Common myeloid progenitor, CD34-positive (primary cell): Measurements from ENCODE around the gene SNRPD3.

Experiments used
- CTCF ChIA-PET: fragments of 350-600 bp; sonication (Branson Sonifier 250); formaldehyde crosslinking; loops from one replicate; lab custom pipeline; 2021; ENCODE audit warnings: antibody characterized with exemption; lab: Charles Lee
- POLR2A ChIA-PET: fragments of 350-600 bp; sonication (Branson Sonifier 250); formaldehyde crosslinking; loops from one replicate; lab custom pipeline; 2021; ENCODE audit warnings: antibody characterized with exemption; lab: Charles Lee
- DNase-seq, 3 donors: peaks; one replicate each; pipeline versions ENCODE4 v3.0.0 to v3.0.0-alpha.2; 2013
- H3K27ac ChIP-seq, 2 experiments: 1 replicate in 1 of 2; 2 replicates in 1 of 2; pipeline ENCODE4 v1.7.0; 2013; ENCODE audit warnings: inconsistent platforms in 2 of 2, low read length in 2 of 2, mild to moderate bottlenecking in 2 of 2, low read depth in 1 of 2, moderate library complexity in 1 of 2; ENCODE audit not compliant: severe bottlenecking in 2 of 2, insufficient read depth in 1 of 2, poor library complexity in 1 of 2
- H3K27me3 ChIP-seq, 5 experiments: replicated peaks in 2 of 5; 1 replicate in 3 of 5; 2 replicates in 2 of 5; pipeline versions ENCODE4 v1.6.1 to v1.7.0; 2013; ENCODE audit warnings: low read length in 4 of 5, mild to moderate bottlenecking in 2 of 5, moderate library complexity in 2 of 5, inconsistent platforms in 1 of 5; ENCODE audit not compliant: insufficient read depth in 5 of 5, control insufficient read depth in 4 of 5
- H3K36me3 ChIP-seq, 4 experiments: 1 replicate in 2 of 4; 2 replicates in 2 of 4; pipeline versions ENCODE4 v1.6.1 to v1.7.0; 2013; ENCODE audit warnings: low read length in 3 of 4, control low read depth in 1 of 4, mild to moderate bottlenecking in 1 of 4; ENCODE audit not compliant: control insufficient read depth in 4 of 4, insufficient read depth in 4 of 4
- H3K4me1 ChIP-seq, 4 experiments: 1 replicate in 3 of 4; 2 replicates in 1 of 4; pipeline versions ENCODE4 v1.6.1 to v1.7.1; 2013; ENCODE audit warnings: low read length in 3 of 4, mild to moderate bottlenecking in 3 of 4, control low read depth in 1 of 4, inconsistent platforms in 1 of 4, moderate library complexity in 1 of 4; ENCODE audit not compliant: control insufficient read depth in 4 of 4, insufficient read depth in 4 of 4; ENCODE audit errors: control extremely low read depth in 1 of 4
- H3K4me3 ChIP-seq, 7 experiments: 1 replicate in 4 of 7; 2 replicates in 3 of 7; pipeline versions ENCODE4 v1.5.1 to v1.7.0; 2013; ENCODE audit warnings: mild to moderate bottlenecking in 7 of 7, low read length in 6 of 7, moderate library complexity in 6 of 7, inconsistent platforms in 2 of 7, low read depth in 2 of 7, control low read depth in 1 of 7; ENCODE audit not compliant: insufficient read depth in 4 of 7, control insufficient read depth in 1 of 7; ENCODE audit errors: extremely low read depth in 1 of 7
- H3K9me3 ChIP-seq, 5 experiments: 1 replicate in 4 of 5; 2 replicates in 1 of 5; pipeline versions ENCODE4 v1.6.1 to v1.7.1; 2013; ENCODE audit warnings: low read length in 4 of 5, mild to moderate bottlenecking in 2 of 5, inconsistent platforms in 1 of 5, low read depth in 1 of 5, moderate library complexity in 1 of 5; ENCODE audit not compliant: control insufficient read depth in 4 of 5, insufficient read depth in 2 of 5; ENCODE audit errors: control extremely low read depth in 1 of 5
- WGBS: methylation state at CpG from one replicate; pipeline ENCODE4 v1.1.5; 2013; ENCODE audit not compliant: insufficient coverage; 5-methylcytosine and 5-hydroxymethylcytosine counted together

Gene SNRPD3

DNA sequence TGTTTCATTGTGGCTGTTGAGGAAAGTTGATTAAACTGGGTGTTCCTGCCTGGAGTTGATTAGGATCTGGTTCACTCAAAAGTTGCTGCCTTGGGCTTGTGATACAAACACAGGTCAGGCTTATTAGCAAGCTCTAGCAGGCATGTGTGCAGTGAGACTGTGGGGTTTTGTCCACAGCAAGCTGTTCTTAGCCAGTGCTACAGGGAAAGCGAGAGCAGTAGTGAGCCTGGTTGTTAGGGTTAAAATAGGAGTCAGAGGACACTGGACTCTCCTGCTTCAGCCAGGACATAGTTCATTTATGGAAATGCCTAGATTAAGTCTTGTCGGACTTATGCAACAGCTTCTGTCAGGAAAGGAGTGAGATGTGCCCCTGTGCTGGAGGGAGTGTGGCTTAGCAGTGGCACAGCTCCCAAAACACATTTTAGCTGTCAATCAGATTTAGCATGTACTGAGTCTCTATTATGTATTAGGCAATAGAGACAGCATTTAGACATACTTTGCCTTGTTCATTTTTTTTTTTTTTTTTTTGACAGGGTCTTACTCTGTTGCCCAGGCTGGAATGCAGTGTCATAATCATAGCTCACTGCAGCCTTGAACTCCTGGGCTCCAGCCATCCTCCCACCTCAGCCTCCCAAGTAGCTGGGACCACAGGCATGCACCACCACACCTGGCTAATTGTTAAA lies 8.7 kb downstream of the SNRPD3 start:
- H3K4me1 ChIP-seq = peaks cover 0 to 2% (median under 1%) of the 10 kb centered on the region in 4 experiments
- H3K27me3 ChIP-seq = no peaks in the 10 kb centered on the region
- no peak overlapping the region for H3K4me3 ChIP-seq
- H3K9me3 ChIP-seq = no peaks in the 10 kb centered on the region
- peak overlapping the region in 1 of 2 experiments; percentile 52 for H3K27ac ChIP-seq
- ChIA-PET CTCF (interaction anchor here (1.2 to 1.9 kb wide), 3 partner anchors 9 to 20 kb away, joined by 3 to 9 read pairs (median 4); no protein-coding TSS in a partner anchor), POLR2A (interaction anchor here (0.8 kb wide), 1 partner anchor 11 kb away, joined by 3 read pairs; no protein-coding TSS in a partner anchor)
- WGBS = 94% methylated on average over 2 of the region's 2 CpGs
- DNase-seq = no peak
- H3K36me3 ChIP-seq = peaks cover 24 to 69% (median 47%) of the 10 kb centered on the region in 4 experiments

DNA sequence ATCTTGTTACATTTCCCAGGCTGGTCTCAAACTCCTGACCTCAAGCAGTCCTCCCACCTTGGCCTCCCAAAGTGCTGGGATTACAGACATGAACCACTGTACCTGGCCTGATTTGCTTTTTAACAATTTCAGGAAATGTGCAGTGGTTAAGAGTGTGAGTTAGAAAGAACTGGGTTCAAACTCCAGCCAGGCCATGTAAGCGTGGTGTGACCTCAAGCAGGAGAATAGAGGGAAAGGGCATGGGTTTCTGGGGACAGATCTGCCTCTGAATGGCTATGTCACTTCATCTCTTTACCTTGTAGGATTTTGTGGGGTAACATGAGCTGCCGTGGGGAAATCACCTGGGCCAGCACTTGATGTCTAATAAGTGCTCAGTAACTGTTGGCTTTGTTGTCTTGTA lies 9.3 kb downstream of the SNRPD3 start:
- Histone ChIP-seq H3K36me3 (peaks cover 25 to 72% (median 48%) of the 10 kb centered on the region in 4 experiments), H3K4me3 (no peak overlapping the region), H3K9me3 (no peaks in the 10 kb centered on the region), H3K4me1 (peaks cover 0 to 2% (median 0%) of the 10 kb centered on the region in 4 experiments), H3K27me3 (no peaks in the 10 kb centered on the region), H3K27ac (peak overlapping the region in 1 of 2 experiments; percentile 19)
- POLR2A ChIA-PET = no interaction called here
- no peak for DNase-seq
- CTCF ChIA-PET = interaction anchor here (1.2 to 1.9 kb wide), 2 partner anchors 9 to 19 kb away, joined by 4 to 9 read pairs; no protein-coding TSS in a partner anchor
- 94% methylated on average over 2 of the region's 2 CpGs for WGBS

DNA sequence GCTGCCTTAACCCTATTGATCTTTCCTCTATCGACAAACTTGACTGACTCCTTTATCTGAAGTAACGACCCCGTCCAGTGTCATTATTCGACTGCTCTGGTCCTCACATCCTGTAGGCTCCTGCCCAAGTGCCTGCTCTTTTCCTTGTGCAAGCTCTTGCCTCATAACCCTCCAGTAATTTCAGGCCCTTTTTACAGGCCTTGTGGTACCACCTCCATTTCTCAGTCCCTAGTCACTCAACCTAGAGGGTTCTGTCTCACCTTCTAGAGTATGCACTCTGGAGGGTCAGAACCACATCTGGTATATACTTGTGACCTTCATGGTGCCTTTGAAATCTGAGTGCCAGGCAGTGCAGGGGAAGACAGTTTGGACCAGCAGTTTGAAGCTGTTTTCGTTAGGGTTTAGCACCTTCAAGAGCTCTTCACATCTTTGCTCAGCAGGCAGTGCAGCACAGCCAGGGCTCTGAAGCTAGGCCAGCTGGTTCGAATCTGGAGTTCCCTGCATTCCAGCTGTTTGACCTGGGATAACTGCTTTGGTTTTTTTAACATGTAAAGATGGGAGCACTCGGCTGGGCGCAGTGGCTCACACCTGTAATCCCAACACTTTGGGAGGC lies 11.2 kb downstream of the SNRPD3 start:
- Histone ChIP-seq H3K4me3 (no peak overlapping the region), H3K9me3 (no peaks in the 10 kb centered on the region), H3K4me1 (peaks cover 0 to 2% (median 0%) of the 10 kb centered on the region in 4 experiments), H3K36me3 (peaks cover 18 to 76% (median 48%) of the 10 kb centered on the region in 4 experiments), H3K27me3 (no peaks in the 10 kb centered on the region), H3K27ac (no peak overlapping the region)
- POLR2A ChIA-PET = no interaction called here
- CTCF ChIA-PET = interaction anchor here (1.0 to 1.7 kb wide), 2 partner anchors 12 to 31 kb away, joined by 3 to 4 read pairs; no protein-coding TSS in a partner anchor
- DNase-seq = no peak
- WGBS = 100% methylated on average over 3 of the region's 8 CpGs

DNA sequence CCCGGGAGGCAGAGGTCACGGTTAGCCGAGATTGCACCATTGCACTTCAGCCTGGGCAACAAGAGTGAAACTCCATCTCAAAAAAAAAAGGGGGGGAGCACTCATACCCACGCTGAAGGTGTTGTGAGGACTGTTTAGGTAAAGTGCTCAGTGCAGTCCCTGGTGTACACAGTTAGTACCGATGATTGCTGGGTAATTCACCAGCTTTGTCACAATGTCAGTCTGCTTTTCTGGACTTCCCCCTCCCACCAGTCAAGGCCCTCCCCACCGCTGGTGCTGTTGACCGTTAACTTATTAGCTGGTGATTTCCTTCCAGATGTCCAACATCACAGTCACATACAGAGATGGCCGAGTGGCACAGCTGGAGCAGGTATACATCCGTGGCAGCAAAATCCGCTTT lies 11.9 kb downstream of the SNRPD3 start:
- Histone ChIP-seq H3K4me1 (peaks cover 0 to 2% (median 0%) of the 10 kb centered on the region in 4 experiments), H3K4me3 (no peak overlapping the region), H3K27ac (no peak overlapping the region), H3K36me3 (peaks cover 19 to 77% (median 52%) of the 10 kb centered on the region in 4 experiments), H3K9me3 (no peaks in the 10 kb centered on the region), H3K27me3 (no peaks in the 10 kb centered on the region)
- POLR2A ChIA-PET = no interaction called here
- no peak for DNase-seq
- CTCF ChIA-PET = interaction anchor here (1.0 to 1.7 kb wide), 2 partner anchors 11 to 30 kb away, joined by 3 to 4 read pairs; no protein-coding TSS in a partner anchor
- WGBS = 96% methylated on average over 9 of the region's 10 CpGs

DNA sequence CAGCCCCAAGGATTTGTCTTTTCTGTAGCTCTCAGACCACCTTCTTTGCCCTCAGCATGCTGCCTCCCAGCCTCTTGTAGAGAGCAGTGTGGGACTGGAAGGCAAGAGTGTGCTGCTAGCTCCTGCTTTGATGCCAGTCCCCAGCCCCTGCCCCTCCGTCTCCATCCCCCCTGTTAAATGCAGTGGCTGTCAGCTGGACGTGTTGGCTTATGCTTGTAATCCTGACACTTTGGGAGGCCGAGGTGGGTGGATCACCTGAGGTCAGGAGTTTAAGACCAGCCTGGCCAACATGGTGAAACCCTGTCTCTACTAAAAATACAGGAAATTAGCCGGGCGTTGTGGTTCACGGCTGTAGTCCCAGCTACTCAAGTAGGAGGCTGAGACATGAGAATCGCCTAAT lies 15.5 kb downstream of the SNRPD3 start:
- Histone ChIP-seq H3K27me3 (no peaks in the 10 kb centered on the region), H3K27ac (no peak overlapping the region), H3K4me3 (no peak overlapping the region), H3K36me3 (peaks cover 12 to 75% (median 54%) of the 10 kb centered on the region in 4 experiments), H3K9me3 (no peaks in the 10 kb centered on the region), H3K4me1 (no peaks in the 10 kb centered on the region)
- 97% methylated on average over 5 of the region's 7 CpGs for WGBS
- no peak for DNase-seq
- ChIA-PET CTCF (interaction anchor here (1.2 kb wide), 1 partner anchor 13 kb away, joined by 3 read pairs; no protein-coding TSS in a partner anchor), POLR2A (no interaction called here)

DNA sequence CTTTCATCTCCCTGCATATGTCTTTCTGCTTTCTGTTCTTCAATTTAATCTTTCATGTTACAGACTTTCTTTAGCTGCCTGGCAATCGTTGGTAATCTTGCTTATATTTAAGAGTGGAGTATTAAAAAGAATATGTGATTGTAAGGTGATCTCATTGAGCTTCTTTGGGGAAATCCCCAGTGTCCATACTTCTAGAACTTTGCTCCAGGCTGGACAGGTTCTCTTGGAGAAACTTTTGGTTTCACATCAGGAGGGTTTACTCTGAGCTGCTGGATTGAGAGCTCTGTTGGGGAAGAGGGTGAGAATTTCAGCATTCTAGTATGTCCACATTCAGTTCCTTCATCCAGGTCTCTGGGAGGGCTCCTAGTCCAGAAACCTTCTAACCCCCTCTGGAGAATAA lies 21.0 kb downstream of the SNRPD3 start:
- Histone ChIP-seq H3K27me3 (no peaks in the 10 kb centered on the region), H3K4me1 (no peaks in the 10 kb centered on the region), H3K27ac (no peak overlapping the region), H3K4me3 (no peak overlapping the region), H3K9me3 (no peaks in the 10 kb centered on the region), H3K36me3 (peaks cover 4 to 38% (median 26%) of the 10 kb centered on the region in 4 experiments)
- ChIA-PET POLR2A (no interaction called here), CTCF (no interaction called here)
- no CpG with 5 or more reads among the region's 1 CpG for WGBS
- DNase-seq = no peak
